Neural crest cell (in vitro differentiated cells): ENCODE measurements around the gene TREX2. TPM values are rescaled to one million over a fixed set of nuclear protein-coding genes. Genes with fewer than 3 reads are reported as not detected.

Experiments
- DNase-seq: peaks from one replicate; pipeline ENCODE4 v3.0.0; 2021; ENCODE audit warnings: low read depth, mixed read lengths, low spot score
- H3K27ac Mint-ChIP-seq: one replicate; pipeline ENCODE4 v1.8.0; 2021; ENCODE audit warnings: mild to moderate bottlenecking, mixed read lengths; ENCODE audit not compliant: unreplicated experiment
- H3K27me3 Mint-ChIP-seq: 2 replicates; pipeline ENCODE4 v1.8.0; 2021; ENCODE audit warnings: low read depth, mild to moderate bottlenecking, mixed read lengths
- H3K36me3 Mint-ChIP-seq: 2 replicates; pipeline ENCODE4 v1.8.0; 2021; ENCODE audit warnings: low read depth, mild to moderate bottlenecking, mixed read lengths
- H3K4me1 Mint-ChIP-seq: 2 replicates; pipeline ENCODE4 v1.8.0; 2021; ENCODE audit warnings: mixed read lengths
- H3K4me3 Mint-ChIP-seq: one replicate; pipeline ENCODE4 v1.8.0; 2021; ENCODE audit warnings: mild to moderate bottlenecking, mixed read lengths
- H3K9me3 Mint-ChIP-seq: 2 replicates; pipeline ENCODE4 v1.8.0; 2021; ENCODE audit warnings: mixed read lengths
- total RNA-seq: library from RNA; stranded (reverse); gene quantifications from 2 replicates; pipeline ENCODE4 v1.2.1, GENCODE V29; 2021
- TF ChIP-seq, protein P1 (sequence below): fragments of 200-600 bp; sonication (generic); conservative IDR thresholded peaks from 2 replicates; pipeline ENCODE4 v1.5.0; 2021; ENCODE audit warnings: antibody characterized with exemption, mild to moderate bottlenecking

TREX2 gene
- total RNA-seq, 1 donor from 2014 or later: 0.77 TPM

DNA sequence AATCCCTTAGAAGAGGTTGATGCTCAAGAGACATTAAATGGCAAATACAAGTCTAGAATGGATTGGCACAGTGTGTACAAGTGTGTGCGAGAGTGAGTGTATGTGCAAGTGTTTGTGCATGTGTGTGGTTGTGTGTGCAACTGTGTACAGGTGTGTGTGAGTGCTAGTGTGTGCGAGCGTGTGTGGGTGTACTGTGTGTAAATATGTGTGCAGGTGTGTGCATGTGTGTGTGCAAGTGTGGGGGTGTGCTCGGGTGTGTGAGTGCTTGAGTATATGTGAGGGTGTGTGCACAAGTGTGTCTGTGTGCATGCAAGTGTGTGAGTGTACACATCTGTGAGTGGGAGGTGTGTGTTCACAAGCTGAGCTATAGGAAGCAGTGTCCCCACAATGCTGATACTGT is 5.9 kb downstream of the TREX2 start:
- no peak overlapping the region for H3K27ac Mint-ChIP-seq
- H3K9me3 Mint-ChIP-seq: peaks cover 9% of the 10 kb centered on the region
- H3K4me3 Mint-ChIP-seq: no peak overlapping the region
- H3K4me1 Mint-ChIP-seq: no peaks in the 10 kb centered on the region
- TF ChIP-seq, protein P1, sequence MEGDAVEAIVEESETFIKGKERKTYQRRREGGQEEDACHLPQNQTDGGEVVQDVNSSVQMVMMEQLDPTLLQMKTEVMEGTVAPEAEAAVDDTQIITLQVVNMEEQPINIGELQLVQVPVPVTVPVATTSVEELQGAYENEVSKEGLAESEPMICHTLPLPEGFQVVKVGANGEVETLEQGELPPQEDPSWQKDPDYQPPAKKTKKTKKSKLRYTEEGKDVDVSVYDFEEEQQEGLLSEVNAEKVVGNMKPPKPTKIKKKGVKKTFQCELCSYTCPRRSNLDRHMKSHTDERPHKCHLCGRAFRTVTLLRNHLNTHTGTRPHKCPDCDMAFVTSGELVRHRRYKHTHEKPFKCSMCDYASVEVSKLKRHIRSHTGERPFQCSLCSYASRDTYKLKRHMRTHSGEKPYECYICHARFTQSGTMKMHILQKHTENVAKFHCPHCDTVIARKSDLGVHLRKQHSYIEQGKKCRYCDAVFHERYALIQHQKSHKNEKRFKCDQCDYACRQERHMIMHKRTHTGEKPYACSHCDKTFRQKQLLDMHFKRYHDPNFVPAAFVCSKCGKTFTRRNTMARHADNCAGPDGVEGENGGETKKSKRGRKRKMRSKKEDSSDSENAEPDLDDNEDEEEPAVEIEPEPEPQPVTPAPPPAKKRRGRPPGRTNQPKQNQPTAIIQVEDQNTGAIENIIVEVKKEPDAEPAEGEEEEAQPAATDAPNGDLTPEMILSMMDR: no peak
- peaks cover 3% of the 10 kb centered on the region for H3K36me3 Mint-ChIP-seq
- DNase-seq: no peak
- H3K27me3 Mint-ChIP-seq: peaks cover 18% of the 10 kb centered on the region

DNA sequence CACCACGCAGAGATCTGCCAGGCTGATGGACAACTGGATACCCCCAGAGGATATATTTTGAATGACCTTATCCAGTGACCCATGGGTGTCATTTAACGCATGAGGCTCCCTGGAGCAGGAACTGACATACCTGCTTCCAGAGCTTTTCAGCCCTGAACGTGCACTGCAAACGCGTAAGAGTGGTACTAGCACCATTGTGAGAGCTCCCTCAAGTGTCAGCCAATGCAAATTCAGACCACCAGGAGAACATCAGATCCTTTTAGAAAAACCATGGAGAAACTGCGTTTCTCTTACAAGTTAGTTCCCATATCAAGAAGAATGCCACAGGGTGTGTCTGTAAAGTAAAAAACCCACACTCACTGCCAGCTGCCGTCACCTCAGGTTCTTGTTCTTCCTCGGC is 7.3 kb downstream of the TREX2 start:
- Mint-ChIP-seq H3K4me3 (no peak overlapping the region), H3K27ac (no peak overlapping the region), H3K4me1 (no peaks in the 10 kb centered on the region), H3K36me3 (peaks cover 3% of the 10 kb centered on the region), H3K9me3 (peaks cover 9% of the 10 kb centered on the region), H3K27me3 (peaks cover 18% of the 10 kb centered on the region)
- TF ChIP-seq, protein P1: peak; percentile 39
- DNase-seq: no peak

DNA sequence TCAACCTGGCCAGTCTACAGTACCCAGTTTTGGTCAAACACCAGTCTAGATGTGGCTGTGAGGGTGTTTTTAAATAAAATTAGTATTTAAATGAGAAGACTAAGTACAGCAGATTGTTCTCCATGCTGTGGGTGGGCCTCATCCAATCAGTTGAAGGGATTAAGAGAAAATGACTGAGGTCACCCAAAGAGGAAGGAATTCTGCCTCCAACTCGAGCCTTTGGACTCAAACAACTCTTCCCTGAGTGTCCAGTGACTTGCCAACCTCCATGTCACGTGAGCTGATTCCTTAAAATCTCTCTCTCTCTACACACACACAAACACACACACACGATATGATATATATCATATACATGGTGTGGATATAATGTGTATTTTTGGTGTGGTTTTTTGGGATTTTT is 10.0 kb downstream of the TREX2 start:
- TF ChIP-seq, protein P1: no peak
- no peaks in the 10 kb centered on the region for H3K4me1 Mint-ChIP-seq
- H3K4me3 Mint-ChIP-seq: no peak overlapping the region
- H3K27me3 Mint-ChIP-seq: peaks cover 18% of the 10 kb centered on the region
- DNase-seq: no peak
- peaks cover 9% of the 10 kb centered on the region for H3K9me3 Mint-ChIP-seq
- H3K27ac Mint-ChIP-seq: no peak overlapping the region
- peaks cover 3% of the 10 kb centered on the region for H3K36me3 Mint-ChIP-seq

DNA sequence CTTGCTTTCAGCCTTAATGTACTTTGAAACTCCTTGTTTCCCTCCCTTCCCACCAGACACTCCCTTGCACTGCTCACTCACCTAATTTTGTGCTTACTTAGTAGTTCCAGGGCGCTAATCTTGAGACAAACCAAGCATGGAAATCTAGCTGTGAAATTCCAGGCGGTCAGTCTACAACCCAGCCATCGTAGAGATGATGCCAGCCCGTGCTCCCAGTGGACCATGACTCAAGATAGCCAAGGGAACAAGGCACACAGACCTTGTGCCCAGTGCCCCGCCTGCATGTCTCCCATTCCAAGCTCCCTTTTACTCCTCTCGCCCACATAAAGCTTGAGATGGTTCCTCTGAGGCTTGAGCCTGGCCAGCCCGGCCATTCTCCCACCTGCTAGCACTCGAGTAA is 11.1 kb downstream of the TREX2 start:
- TF ChIP-seq, protein P1: no peak
- Mint-ChIP-seq H3K27me3 (peaks cover 12% of the 10 kb centered on the region), H3K27ac (no peak overlapping the region), H3K4me3 (no peak overlapping the region), H3K36me3 (peaks cover 1% of the 10 kb centered on the region), H3K4me1 (no peaks in the 10 kb centered on the region), H3K9me3 (peaks cover 9% of the 10 kb centered on the region)
- no peak for DNase-seq

DNA sequence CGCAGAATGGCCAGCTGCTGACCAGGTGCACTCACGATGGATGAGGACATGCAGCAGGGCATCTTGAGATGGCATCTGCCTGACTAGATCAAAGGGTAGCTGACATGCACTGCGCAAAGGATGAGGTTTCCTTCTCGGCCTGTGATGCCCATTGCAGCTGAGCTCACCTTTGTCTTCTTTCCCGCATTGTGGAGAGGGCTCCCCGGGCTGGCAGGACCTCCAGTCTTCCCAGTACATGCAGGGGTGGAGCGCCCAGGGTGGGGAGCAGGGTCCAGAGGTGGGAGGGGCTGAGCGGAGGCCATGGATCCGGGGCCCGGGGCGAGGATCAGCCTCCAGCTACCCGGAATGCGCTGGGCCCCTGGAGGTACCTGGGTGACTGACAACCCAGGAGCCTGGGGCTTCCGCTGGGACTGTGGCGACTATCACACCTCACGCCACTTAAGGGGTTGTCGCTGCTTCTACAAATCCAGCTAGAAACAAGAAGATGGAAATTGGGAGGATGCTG is 12.0 kb downstream of the TREX2 start:
- no peak overlapping the region for H3K27ac Mint-ChIP-seq
- no peak for DNase-seq
- peaks cover 6% of the 10 kb centered on the region for H3K27me3 Mint-ChIP-seq
- TF ChIP-seq, protein P1: no peak
- H3K4me1 Mint-ChIP-seq: no peaks in the 10 kb centered on the region
- no peaks in the 10 kb centered on the region for H3K36me3 Mint-ChIP-seq
- H3K9me3 Mint-ChIP-seq: peaks cover 8% of the 10 kb centered on the region
- no peak overlapping the region for H3K4me3 Mint-ChIP-seq
